Measurements from ENCODE around the gene KIF5C.

Gene KIF5C

GRCh38 chr2:148947299-148947698 is 72.3 kb downstream of the KIF5C start:
- no peak overlapping the region for H3K27ac ChIP-seq (ENCODE audit: low read length, poor library complexity, severe bottlenecking)
- H3K27me3 ChIP-seq (ENCODE audit: control insufficient read depth in 1 of 2, insufficient read depth in 1 of 2, low read length in 2 of 2): no peaks in the 10 kb centered on the region
- H3K4ac ChIP-seq (ENCODE audit: low read depth in 1 of 2, low read length in 2 of 2): no peak overlapping the region
- H2BK5ac ChIP-seq (ENCODE audit: low read depth, low read length, poor library complexity, severe bottlenecking): no peak overlapping the region
- no peak overlapping the region for H2AFZ ChIP-seq (ENCODE audit: low read depth, low read length)
- no peaks in the 10 kb centered on the region for H3K4me1 ChIP-seq (ENCODE audit: control insufficient read depth, insufficient read depth, low read depth, low read length)
- no peak overlapping the region for H2BK12ac ChIP-seq (ENCODE audit: low read length in 2 of 2)
- WGBS: 89% methylated on average over 7 of the region's 7 CpGs
- H3K4me3 ChIP-seq (ENCODE audit: insufficient read depth in 1 of 2, low read depth in 1 of 2, low read length in 2 of 2): no peak overlapping the region
- no peak overlapping the region for H2AK5ac ChIP-seq (ENCODE audit: low read length, severe bottlenecking)
- H3K23ac ChIP-seq (ENCODE audit: low read length in 2 of 2): no peak overlapping the region
- H3K79me1 ChIP-seq (replicated peaks; ENCODE audit: low read length, poor library complexity, severe bottlenecking): no peaks in the 10 kb centered on the region
- H4K8ac ChIP-seq (ENCODE audit: low read length): no peak overlapping the region
- no peak overlapping the region for H3K18ac ChIP-seq (ENCODE audit: low read depth in 1 of 2, low read length in 2 of 2)
- no peaks in the 10 kb centered on the region for H3K36me3 ChIP-seq (ENCODE audit: control insufficient read depth in 1 of 2, insufficient read depth in 2 of 2, low read depth in 1 of 2, low read length in 2 of 2)
- H3K4me2 ChIP-seq (ENCODE audit: low read length, poor library complexity, severe bottlenecking): no peak overlapping the region
- H3K9ac ChIP-seq (ENCODE audit: low read length): no peak overlapping the region
- no peak overlapping the region for H2BK15ac ChIP-seq (ENCODE audit: low read depth, poor library complexity, severe bottlenecking)
- no peak overlapping the region for H4K91ac ChIP-seq (ENCODE audit: low read length)
- peaks cover 13% of the 10 kb centered on the region for H3K9me3 ChIP-seq (ENCODE audit: control insufficient read depth, low read length)
- no peak for DNase-seq
- H3K14ac ChIP-seq (ENCODE audit: low read length in 2 of 2): no peak overlapping the region
- no peak overlapping the region for H2BK120ac ChIP-seq (ENCODE audit: low read depth, low read length)

DNA sequence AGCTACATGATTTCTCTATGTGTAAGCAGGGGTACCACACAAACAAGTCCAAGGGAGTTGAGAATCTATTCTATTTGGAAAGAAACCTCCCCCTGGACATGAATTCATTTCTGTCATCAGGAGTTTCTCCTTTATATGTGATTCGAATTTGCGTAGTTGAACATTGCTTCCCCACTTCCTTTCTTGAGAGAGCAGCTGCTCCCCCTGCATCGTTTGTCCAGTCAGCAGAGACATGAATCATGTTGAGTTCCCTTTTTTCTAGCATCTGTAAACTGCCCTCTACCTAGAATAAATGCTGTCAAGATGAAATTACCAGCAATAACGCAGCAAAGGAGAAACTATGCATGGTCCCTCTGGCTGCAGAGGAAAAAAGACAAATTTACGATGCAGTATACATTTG is 73.8 kb downstream of the KIF5C start:
- H3K27ac ChIP-seq (ENCODE audit: low read length, poor library complexity, severe bottlenecking): no peak overlapping the region
- H3K4me2 ChIP-seq (ENCODE audit: low read length, poor library complexity, severe bottlenecking): no peak overlapping the region
- no peak overlapping the region for H2AFZ ChIP-seq (ENCODE audit: low read depth, low read length)
- H2BK120ac ChIP-seq (ENCODE audit: low read depth, low read length): no peak overlapping the region
- H3K18ac ChIP-seq (ENCODE audit: low read depth in 1 of 2, low read length in 2 of 2): no peak overlapping the region
- no peaks in the 10 kb centered on the region for H3K36me3 ChIP-seq (ENCODE audit: control insufficient read depth in 1 of 2, insufficient read depth in 2 of 2, low read depth in 1 of 2, low read length in 2 of 2)
- H4K91ac ChIP-seq (ENCODE audit: low read length): no peak overlapping the region
- no peaks in the 10 kb centered on the region for H3K27me3 ChIP-seq (ENCODE audit: control insufficient read depth in 1 of 2, insufficient read depth in 1 of 2, low read length in 2 of 2)
- H2BK15ac ChIP-seq (ENCODE audit: low read depth, poor library complexity, severe bottlenecking): no peak overlapping the region
- H3K4ac ChIP-seq (ENCODE audit: low read depth in 1 of 2, low read length in 2 of 2): no peak overlapping the region
- H2AK5ac ChIP-seq (ENCODE audit: low read length, severe bottlenecking): no peak overlapping the region
- H2BK5ac ChIP-seq (ENCODE audit: low read depth, low read length, poor library complexity, severe bottlenecking): no peak overlapping the region
- peaks cover 13% of the 10 kb centered on the region for H3K9me3 ChIP-seq (ENCODE audit: control insufficient read depth, low read length)
- 57% methylated on average over 4 of the region's 5 CpGs for WGBS
- H2BK12ac ChIP-seq (ENCODE audit: low read length in 2 of 2): no peak overlapping the region
- no peak overlapping the region for H3K9ac ChIP-seq (ENCODE audit: low read length)
- H3K4me3 ChIP-seq (ENCODE audit: insufficient read depth in 1 of 2, low read depth in 1 of 2, low read length in 2 of 2): no peak overlapping the region
- no peak overlapping the region for H3K14ac ChIP-seq (ENCODE audit: low read length in 2 of 2)
- no peak overlapping the region for H4K8ac ChIP-seq (ENCODE audit: low read length)
- H3K79me1 ChIP-seq (replicated peaks; ENCODE audit: low read length, poor library complexity, severe bottlenecking): no peaks in the 10 kb centered on the region
- DNase-seq: no peak
- H3K4me1 ChIP-seq (ENCODE audit: control insufficient read depth, insufficient read depth, low read depth, low read length): no peaks in the 10 kb centered on the region
- H3K23ac ChIP-seq (ENCODE audit: low read length in 2 of 2): no peak overlapping the region

DNA sequence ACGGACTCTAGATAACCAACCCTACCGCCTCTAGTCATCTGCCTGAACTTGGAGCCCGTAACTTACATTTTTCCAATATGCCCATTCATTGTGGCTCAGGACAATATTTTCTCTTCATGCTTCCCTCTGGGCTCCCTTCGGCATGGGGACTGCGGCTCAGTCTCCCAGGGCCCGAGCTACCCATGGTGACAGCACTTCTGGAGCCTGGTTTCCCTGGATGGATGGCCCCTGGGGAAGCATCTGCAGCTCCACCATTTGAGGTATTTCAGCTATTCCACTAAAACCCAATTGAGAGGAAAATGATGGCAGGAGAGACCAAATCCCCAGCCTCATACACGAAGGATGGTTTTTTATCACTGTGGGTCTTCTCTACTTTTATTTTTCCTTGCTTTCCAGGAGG is 74.3 kb downstream of the KIF5C start:
- DNase-seq: no peak
- WGBS: 97% methylated on average over 7 of the region's 7 CpGs
- Histone ChIP-seq H3K9ac (ENCODE audit: low read length) (no peak overlapping the region), H3K4ac (ENCODE audit: low read depth in 1 of 2, low read length in 2 of 2) (no peak overlapping the region), H3K4me2 (ENCODE audit: low read length, poor library complexity, severe bottlenecking) (no peak overlapping the region), H3K9me3 (ENCODE audit: control insufficient read depth, low read length) (peaks cover 13% of the 10 kb centered on the region), H3K4me1 (ENCODE audit: control insufficient read depth, insufficient read depth, low read depth, low read length) (no peaks in the 10 kb centered on the region), H3K79me1 (replicated peaks; ENCODE audit: low read length, poor library complexity, severe bottlenecking) (no peaks in the 10 kb centered on the region), H3K23ac (ENCODE audit: low read length in 2 of 2) (no peak overlapping the region), H4K91ac (ENCODE audit: low read length) (no peak overlapping the region), H3K4me3 (ENCODE audit: insufficient read depth in 1 of 2, low read depth in 1 of 2, low read length in 2 of 2) (no peak overlapping the region), H2BK15ac (ENCODE audit: low read depth, poor library complexity, severe bottlenecking) (no peak overlapping the region), H2BK120ac (ENCODE audit: low read depth, low read length) (no peak overlapping the region), H3K18ac (ENCODE audit: low read depth in 1 of 2, low read length in 2 of 2) (no peak overlapping the region), H3K27me3 (ENCODE audit: control insufficient read depth in 1 of 2, insufficient read depth in 1 of 2, low read length in 2 of 2) (no peaks in the 10 kb centered on the region), H3K36me3 (ENCODE audit: control insufficient read depth in 1 of 2, insufficient read depth in 2 of 2, low read depth in 1 of 2, low read length in 2 of 2) (no peaks in the 10 kb centered on the region), H2AFZ (ENCODE audit: low read depth, low read length) (no peak overlapping the region), H4K8ac (ENCODE audit: low read length) (no peak overlapping the region), H2AK5ac (ENCODE audit: low read length, severe bottlenecking) (no peak overlapping the region), H3K14ac (ENCODE audit: low read length in 2 of 2) (no peak overlapping the region), H2BK5ac (ENCODE audit: low read depth, low read length, poor library complexity, severe bottlenecking) (no peak overlapping the region), H3K27ac (ENCODE audit: low read length, poor library complexity, severe bottlenecking) (no peak overlapping the region), H2BK12ac (ENCODE audit: low read length in 2 of 2) (no peak overlapping the region)

DNA sequence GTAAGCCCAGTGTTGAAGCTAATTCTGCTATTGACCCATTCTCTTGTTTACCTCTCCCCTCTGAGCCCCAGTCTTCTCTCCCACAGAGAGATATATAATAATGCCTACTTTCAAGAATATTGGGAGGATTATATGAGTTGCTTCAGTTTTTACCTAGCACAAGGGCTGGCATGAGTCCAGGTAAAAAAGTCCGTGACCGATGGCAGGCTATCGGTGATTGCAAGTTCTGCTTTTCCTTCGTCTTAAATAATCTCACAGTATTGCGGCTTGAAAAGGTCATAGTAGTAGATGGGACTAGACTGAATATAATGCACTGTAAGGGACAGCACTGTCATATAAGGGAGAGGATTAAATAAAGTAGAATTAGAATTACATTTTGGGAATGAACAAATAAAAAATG is 77.6 kb downstream of the KIF5C start:
- Histone ChIP-seq H2BK5ac (ENCODE audit: low read depth, low read length, poor library complexity, severe bottlenecking) (no peak overlapping the region), H4K91ac (ENCODE audit: low read length) (no peak overlapping the region), H3K79me1 (replicated peaks; ENCODE audit: low read length, poor library complexity, severe bottlenecking) (no peaks in the 10 kb centered on the region), H2BK12ac (ENCODE audit: low read length in 2 of 2) (no peak overlapping the region), H3K9ac (ENCODE audit: low read length) (no peak overlapping the region), H2BK120ac (ENCODE audit: low read depth, low read length) (no peak overlapping the region), H2AK5ac (ENCODE audit: low read length, severe bottlenecking) (no peak overlapping the region), H3K27ac (ENCODE audit: low read length, poor library complexity, severe bottlenecking) (no peak overlapping the region), H3K4ac (ENCODE audit: low read depth in 1 of 2, low read length in 2 of 2) (no peak overlapping the region), H2AFZ (ENCODE audit: low read depth, low read length) (no peak overlapping the region), H3K27me3 (ENCODE audit: control insufficient read depth in 1 of 2, insufficient read depth in 1 of 2, low read length in 2 of 2) (peaks cover 0 to 4% of the 10 kb centered on the region in 2 experiments), H3K36me3 (ENCODE audit: control insufficient read depth in 1 of 2, insufficient read depth in 2 of 2, low read depth in 1 of 2, low read length in 2 of 2) (no peaks in the 10 kb centered on the region), H2BK15ac (ENCODE audit: low read depth, poor library complexity, severe bottlenecking) (no peak overlapping the region), H3K4me1 (ENCODE audit: control insufficient read depth, insufficient read depth, low read depth, low read length) (no peaks in the 10 kb centered on the region), H3K4me3 (ENCODE audit: insufficient read depth in 1 of 2, low read depth in 1 of 2, low read length in 2 of 2) (no peak overlapping the region), H3K9me3 (ENCODE audit: control insufficient read depth, low read length) (peaks cover 6% of the 10 kb centered on the region), H3K18ac (ENCODE audit: low read depth in 1 of 2, low read length in 2 of 2) (no peak overlapping the region), H3K14ac (ENCODE audit: low read length in 2 of 2) (no peak overlapping the region), H3K4me2 (ENCODE audit: low read length, poor library complexity, severe bottlenecking) (no peak overlapping the region), H4K8ac (ENCODE audit: low read length) (no peak overlapping the region), H3K23ac (ENCODE audit: low read length in 2 of 2) (no peak overlapping the region)
- 98% methylated on average over 5 of the region's 5 CpGs for WGBS
- no peak for DNase-seq

Measured in mesenchymal stem cell (in vitro differentiated cells and primary cell).